ENCODE results near the gene CYP2B6.
A peak's percentile ranks its signal among the peaks of the same experiment; 100 is the strongest.
"Not testable (repeated sequence)": the region's sequence is repeated elsewhere in the genome, so short reads cannot be mapped to it uniquely, and the experiment has no call there.

The CYP2B6 gene

GRCh38 chr19:41045095-41045494 is 54.0 kb downstream of the CYP2B6 start:
- not testable (repeated sequence) for DNase-seq

- no peak for DNase-seq
These were observed 59.3 kb downstream of the CYP2B6 start for GRCh38 chr19:41050426-41050825.

DNA sequence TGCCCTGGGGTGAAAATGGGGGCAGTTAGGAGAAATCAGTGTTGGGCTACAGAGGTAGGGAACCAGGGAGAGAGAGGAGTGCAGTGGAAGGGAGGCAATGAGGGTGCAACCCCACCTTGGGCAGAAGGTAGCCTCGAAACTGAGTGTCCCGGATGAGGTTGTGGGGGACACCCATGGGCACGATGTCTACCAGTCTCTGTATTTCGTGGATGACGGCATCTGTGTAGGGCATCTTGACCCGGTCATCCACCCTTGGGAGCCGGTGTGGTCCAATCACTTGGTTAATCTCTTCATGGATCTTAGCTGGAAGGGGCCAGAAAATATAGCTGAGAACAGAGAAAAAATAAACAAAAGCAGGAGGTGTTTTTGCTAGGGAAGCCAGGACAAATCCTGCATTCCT is 61.1 kb downstream of the CYP2B6 start:
- DNase-seq: not testable (repeated sequence)

- not testable (repeated sequence) for DNase-seq
These were observed 62.2 kb downstream of the CYP2B6 start for GRCh38 chr19:41053331-41053730.

DNA sequence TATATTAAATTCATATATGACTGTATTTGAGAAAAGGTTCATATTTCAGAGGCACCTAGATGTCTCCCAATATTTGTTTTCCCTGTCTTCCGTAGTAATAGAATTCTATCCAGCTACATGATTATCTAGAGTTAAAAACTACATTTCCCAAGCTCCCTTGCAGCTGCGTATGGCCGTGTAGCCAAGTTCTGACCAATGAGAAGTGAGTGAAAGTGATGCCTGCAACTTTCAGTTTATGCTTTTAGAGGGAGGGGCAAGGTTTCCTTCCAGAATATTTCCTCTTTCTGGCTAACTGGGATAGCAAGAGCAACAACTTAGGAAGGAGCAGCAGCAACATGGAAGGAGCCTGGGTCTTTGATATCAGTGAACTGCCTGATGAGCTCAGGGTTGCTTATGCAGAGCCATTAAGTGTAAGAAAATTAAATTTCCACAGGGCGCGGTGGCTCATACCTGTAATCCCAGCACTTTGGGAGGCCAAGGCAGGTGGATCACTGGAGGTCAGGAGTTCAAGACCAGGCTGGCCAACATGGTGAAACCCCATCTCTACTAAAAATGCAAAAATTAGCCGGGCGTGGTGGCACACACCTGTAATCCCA is 74.0 kb downstream of the CYP2B6 start:
- DNase-seq: peak; percentile 19

Measured in activated CD4-positive, alpha-beta T cell treated with anti-CD3 and anti-CD28 coated beads, Interleukin-2, amount 50 U/mL, for 16 hours (primary cell).